ENCODE data around the gene CUTA.

- TF ChIP-seq POLR2AphosphoS5 (IDR thresholded peaks at IDR 0.05; ENCODE audit: borderline replicate concordance, low read depth, low read length): no peak
- no peak for TF ChIP-seq EZH2 (IDR thresholded peaks at IDR 0.05)
- TF ChIP-seq FOXP2 (optimal IDR thresholded peaks at IDR 0.05; ENCODE audit: control extremely low read depth, extremely low read length, insufficient read depth): no peak
These were observed 22.2 kb upstream of the CUTA start for GRCh38 chr6:33439956-33440648.

Data from SK-N-MC (cell line).